Skeletal muscle tissue (tissue), 4 donors: ENCODE results near the gene MRPS30. TPM values are rescaled to one million over a fixed set of nuclear protein-coding genes. Genes with fewer than 3 reads are reported as not detected.

Experiments
- H3K27ac ChIP-seq: one replicate; pipeline ENCODE4 v1.7.0; 2013; ENCODE audit warnings: mild to moderate bottlenecking, low read depth, low read length, inconsistent platforms
- H3K27me3 ChIP-seq, 3 donors: one replicate each; pipeline ENCODE4 v1.7.0; 2013; ENCODE audit warnings: low read length in 3 of 3; ENCODE audit not compliant: control insufficient read depth in 3 of 3, insufficient read depth in 3 of 3
- H3K36me3 ChIP-seq, 3 donors: one replicate each; pipeline ENCODE4 v1.7.0; 2013; ENCODE audit warnings: low read length in 3 of 3; ENCODE audit not compliant: control insufficient read depth in 3 of 3, insufficient read depth in 3 of 3
- H3K4me1 ChIP-seq, 3 donors: one replicate each; pipeline ENCODE4 v1.7.0; 2013; ENCODE audit warnings: low read length in 3 of 3, mild to moderate bottlenecking in 3 of 3; ENCODE audit not compliant: control insufficient read depth in 3 of 3, insufficient read depth in 3 of 3
- H3K4me3 ChIP-seq, 3 donors: one replicate each; pipeline ENCODE4 v1.7.0; 2013; ENCODE audit warnings: low read length in 3 of 3
- H3K9ac ChIP-seq, 3 donors: one replicate each; pipeline ENCODE4 v1.7.0; 2013; ENCODE audit warnings: low read length in 3 of 3, mild to moderate bottlenecking in 3 of 3, moderate library complexity in 2 of 3, low read depth in 1 of 3
- H3K9me3 ChIP-seq, 3 donors: one replicate each; pipeline ENCODE4 v1.7.0; 2013; ENCODE audit warnings: low read length in 3 of 3; ENCODE audit not compliant: control insufficient read depth in 3 of 3
- total RNA-seq: library from RNA; depleted of rRNA; stranded (reverse); fragments of >200 nt; gene quantifications from one replicate; pipeline ENCODE4 v1.2.3, GENCODE V29; 2014
- donor health status: Osteomylitis.

The MRPS30 gene
- total RNA-seq, 1 donor from 2014 or later: 64.7 TPM

DNA sequence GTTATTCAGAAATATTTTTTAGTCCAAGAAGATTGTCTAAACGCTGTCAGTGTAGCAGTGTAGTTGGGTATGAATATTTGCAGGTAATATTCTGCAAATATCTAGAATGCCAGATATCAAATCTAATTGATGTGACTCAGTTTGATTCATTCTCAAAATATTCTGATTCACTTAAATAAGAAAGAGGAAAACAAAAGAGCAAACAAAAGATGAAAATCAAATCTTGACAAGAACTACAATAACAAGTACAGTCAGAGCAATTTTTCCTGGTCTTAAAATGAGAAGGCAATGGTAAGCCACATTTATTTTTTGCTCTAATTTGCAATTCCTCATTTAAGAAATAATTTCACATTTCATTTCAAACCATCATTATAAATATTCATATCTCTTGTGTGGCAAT is 36.0 kb downstream of the MRPS30 start:
- Histone ChIP-seq H3K9me3 (no peaks in the 10 kb centered on the region), H3K27ac (no peak overlapping the region), H3K36me3 (no peaks in the 10 kb centered on the region), H3K9ac (no peak overlapping the region), H3K27me3 (no peaks in the 10 kb centered on the region), H3K4me1 (no peaks in the 10 kb centered on the region), H3K4me3 (no peak overlapping the region)

GRCh38 chr5:44845777-44846176 is 37.0 kb downstream of the MRPS30 start:
- Histone ChIP-seq H3K27me3 (no peaks in the 10 kb centered on the region), H3K9me3 (no peaks in the 10 kb centered on the region), H3K27ac (no peak overlapping the region), H3K4me1 (no peaks in the 10 kb centered on the region), H3K4me3 (no peak overlapping the region), H3K36me3 (no peaks in the 10 kb centered on the region), H3K9ac (no peak overlapping the region)

- H3K9me3 ChIP-seq: no peaks in the 10 kb centered on the region
- H3K9ac ChIP-seq: no peak overlapping the region
- no peaks in the 10 kb centered on the region for H3K27me3 ChIP-seq
- H3K4me1 ChIP-seq: no peaks in the 10 kb centered on the region
- H3K4me3 ChIP-seq: no peak overlapping the region
- no peak overlapping the region for H3K27ac ChIP-seq
- H3K36me3 ChIP-seq: no peaks in the 10 kb centered on the region
Observed at GRCh38 chr5:44847206-44847852, 38.6 kb downstream of the MRPS30 start.

DNA sequence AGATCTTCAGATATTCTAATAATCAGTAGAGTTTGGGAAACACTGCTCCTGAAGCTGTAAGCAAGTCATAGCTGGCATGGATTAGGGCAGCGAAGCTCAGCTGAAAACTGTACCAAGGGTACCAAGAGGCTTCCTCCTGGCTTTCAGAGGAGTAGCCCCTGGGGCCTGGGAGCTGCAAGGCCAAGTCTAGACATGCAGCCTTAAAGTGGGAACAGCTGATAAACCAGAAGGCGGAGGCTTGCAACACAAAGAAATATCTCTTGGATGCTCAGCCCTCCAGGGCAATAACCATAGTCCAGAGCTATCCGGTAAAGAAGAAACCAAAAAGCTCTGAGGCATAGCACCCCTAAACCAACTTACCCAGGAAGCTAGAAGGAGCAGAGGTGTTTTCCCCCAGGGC is 51.5 kb downstream of the MRPS30 start:
- H3K36me3 ChIP-seq: no peaks in the 10 kb centered on the region

GRCh38 chr5:44862808-44863207 is 54.1 kb downstream of the MRPS30 start:
- H3K9ac ChIP-seq: no peak overlapping the region
- no peaks in the 10 kb centered on the region for H3K27me3 ChIP-seq
- no peaks in the 10 kb centered on the region for H3K9me3 ChIP-seq
- no peaks in the 10 kb centered on the region for H3K36me3 ChIP-seq
- no peak overlapping the region for H3K4me3 ChIP-seq
- H3K4me1 ChIP-seq: no peaks in the 10 kb centered on the region
- H3K27ac ChIP-seq: no peak overlapping the region

More for the DNA sequence above, 51.5 kb downstream of the MRPS30 start:
- H3K9ac ChIP-seq: no peak overlapping the region
- H3K27me3 ChIP-seq: no peaks in the 10 kb centered on the region
- no peak overlapping the region for H3K4me3 ChIP-seq
- no peaks in the 10 kb centered on the region for H3K9me3 ChIP-seq
- H3K27ac ChIP-seq: no peak overlapping the region
- no peaks in the 10 kb centered on the region for H3K4me1 ChIP-seq
